Measurements from ENCODE around the gene KCNE2.

DNA sequence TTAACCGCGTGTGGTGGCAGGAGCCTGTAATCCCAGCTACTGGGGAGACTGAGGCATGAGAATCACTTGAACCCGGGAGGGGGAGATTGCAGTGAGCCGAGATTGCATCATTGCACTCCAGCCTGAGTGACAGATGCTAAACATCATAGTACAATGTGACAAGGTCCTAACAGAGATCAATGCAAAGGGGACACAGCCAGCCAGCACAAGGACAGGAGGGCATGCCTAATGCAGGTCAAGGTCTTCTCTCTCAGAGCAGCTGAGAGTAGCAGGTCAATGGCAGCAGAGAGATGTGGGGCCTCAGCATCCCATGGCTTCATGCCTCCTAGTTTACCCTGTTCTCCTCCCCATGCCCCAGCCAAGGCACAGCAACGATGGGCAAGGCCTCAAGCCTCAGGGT lies 8.5 kb downstream of the KCNE2 start:
- TF ChIP-seq, protein P1, sequence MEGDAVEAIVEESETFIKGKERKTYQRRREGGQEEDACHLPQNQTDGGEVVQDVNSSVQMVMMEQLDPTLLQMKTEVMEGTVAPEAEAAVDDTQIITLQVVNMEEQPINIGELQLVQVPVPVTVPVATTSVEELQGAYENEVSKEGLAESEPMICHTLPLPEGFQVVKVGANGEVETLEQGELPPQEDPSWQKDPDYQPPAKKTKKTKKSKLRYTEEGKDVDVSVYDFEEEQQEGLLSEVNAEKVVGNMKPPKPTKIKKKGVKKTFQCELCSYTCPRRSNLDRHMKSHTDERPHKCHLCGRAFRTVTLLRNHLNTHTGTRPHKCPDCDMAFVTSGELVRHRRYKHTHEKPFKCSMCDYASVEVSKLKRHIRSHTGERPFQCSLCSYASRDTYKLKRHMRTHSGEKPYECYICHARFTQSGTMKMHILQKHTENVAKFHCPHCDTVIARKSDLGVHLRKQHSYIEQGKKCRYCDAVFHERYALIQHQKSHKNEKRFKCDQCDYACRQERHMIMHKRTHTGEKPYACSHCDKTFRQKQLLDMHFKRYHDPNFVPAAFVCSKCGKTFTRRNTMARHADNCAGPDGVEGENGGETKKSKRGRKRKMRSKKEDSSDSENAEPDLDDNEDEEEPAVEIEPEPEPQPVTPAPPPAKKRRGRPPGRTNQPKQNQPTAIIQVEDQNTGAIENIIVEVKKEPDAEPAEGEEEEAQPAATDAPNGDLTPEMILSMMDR (IDR thresholded peaks at IDR 0.05): no peak
- TF ChIP-seq POLR2AphosphoS5 (IDR thresholded peaks at IDR 0.05): no peak
